T-cell (primary cell): ENCODE data around the gene HDAC11. TPM values are rescaled to one million over a fixed set of nuclear protein-coding genes. Genes with fewer than 3 reads are reported as not detected.

Experiments used
- ATAC-seq, 4 experiments: fragments of 200-7000 bp in 3 of 4; fragments of 150-1000 bp in 1 of 4; cut with Tn5 transposase; replicated peaks in 1 of 4; 1 replicate in 3 of 4; 2 replicates in 1 of 4; pipeline ENCODE4 v1.10.0; 2021; ENCODE audit warnings: moderate library complexity in 3 of 4, mild to moderate bottlenecking in 2 of 4, moderate number of reproducible peaks in 1 of 4
- CTCF ChIA-PET, 2 donors: fragments of 300-600 bp; sonication (Branson Sonifier 250); formaldehyde crosslinking; loops; one replicate each; lab custom pipeline; 2022; ENCODE audit warnings: antibody characterized with exemption in 2 of 2; lab: Charles Lee
- POLR2A ChIA-PET, 2 donors: fragments of 300-600 bp; sonication (Branson Sonifier 250); formaldehyde crosslinking; loops; one replicate each; lab custom pipeline; 2022; ENCODE audit warnings: antibody characterized with exemption in 2 of 2; lab: Charles Lee
- DNase-seq, 35 experiments: peaks; one replicate each; pipeline versions ENCODE4 v3.0.0 to v3.0.0-alpha.2; 2013 to 2023
- H3K27ac ChIP-seq: one replicate; pipeline ENCODE4 v1.5.1; 2013; ENCODE audit warnings: low read length
- H3K27me3 ChIP-seq, 2 experiments: replicated peaks in 1 of 2; 1 replicate in 1 of 2; 2 replicates in 1 of 2; pipeline versions ENCODE4 v1.6.1 to v1.7.0; 2013; ENCODE audit warnings: low read length in 1 of 2, mixed read lengths in 1 of 2; ENCODE audit not compliant: control insufficient read depth in 2 of 2, insufficient read depth in 2 of 2; ENCODE audit errors: extremely low read depth in 1 of 2
- H3K36me3 ChIP-seq, 2 donors: 1 replicate in 1 of 2; 2 replicates in 1 of 2; pipeline versions ENCODE4 v1.6.1 to v1.7.0; 2013; ENCODE audit warnings: low read length in 1 of 2; ENCODE audit not compliant: control insufficient read depth in 2 of 2, insufficient read depth in 1 of 2; ENCODE audit errors: extremely low read depth in 1 of 2
- H3K4me1 ChIP-seq, 2 experiments: 1 replicate in 1 of 2; 2 replicates in 1 of 2; pipeline versions ENCODE4 v1.6.1 to v1.7.0; 2013; ENCODE audit warnings: low read length in 2 of 2, mixed read lengths in 1 of 2; ENCODE audit not compliant: insufficient read depth in 2 of 2, control insufficient read depth in 1 of 2; ENCODE audit errors: extremely low read depth in 1 of 2
- H3K4me3 ChIP-seq, 2 donors: 1 replicate in 1 of 2; 2 replicates in 1 of 2; pipeline versions ENCODE4 v1.5.1 to v1.7.0; 2013; ENCODE audit warnings: mild to moderate bottlenecking in 2 of 2, low read length in 1 of 2, moderate library complexity in 1 of 2; ENCODE audit not compliant: control insufficient read depth in 1 of 2; ENCODE audit errors: extremely low read depth in 1 of 2
- H3K9me3 ChIP-seq: 2 replicates; pipeline ENCODE4 v1.7.0; 2013
- H3K27ac Mint-ChIP-seq, 2 donors: one replicate each; pipeline ENCODE4 v1.8.0; 2020 to 2021; ENCODE audit warnings: mild to moderate bottlenecking in 2 of 2, mixed read lengths in 2 of 2
- H3K27me3 Mint-ChIP-seq, 2 donors: one replicate each; pipeline ENCODE4 v1.8.0; 2021 to 2022; ENCODE audit warnings: mixed read lengths in 2 of 2
- H3K36me3 Mint-ChIP-seq: one replicate; pipeline ENCODE4 v1.8.0; 2021; ENCODE audit warnings: mixed read lengths
- H3K4me1 Mint-ChIP-seq, 3 donors: one replicate each; pipeline ENCODE4 v1.8.0; 2020 to 2022; ENCODE audit warnings: mixed read lengths in 3 of 3, mild to moderate bottlenecking in 1 of 3
- H3K4me3 Mint-ChIP-seq, 3 donors: one replicate each; pipeline ENCODE4 v1.8.0; 2020 to 2022; ENCODE audit warnings: mild to moderate bottlenecking in 3 of 3, mixed read lengths in 3 of 3, moderate library complexity in 3 of 3
- H3K9me3 Mint-ChIP-seq, 3 donors: one replicate each; pipeline ENCODE4 v1.8.0; 2020 to 2022; ENCODE audit warnings: mixed read lengths in 3 of 3
- WGBS: methylation state at CpG from one replicate; pipeline ENCODE4 v1.1.5; 2013; ENCODE audit warnings: missing lambda C conversion rate; ENCODE audit not compliant: insufficient coverage; 5-methylcytosine and 5-hydroxymethylcytosine counted together
- total RNA-seq, 35 experiments: library from RNA in 6 of 35; stranded (reverse) in 6 of 35; fragments of 120-200 nt in 1 of 35; gene quantifications; one replicate each; pipeline versions ENCODE4 v1.2.1 to v1.2.4 and lab custom pipeline; 2013 to 2026

Gene HDAC11
- total RNA-seq, 5 donors from 2014 or later (not counting 1 experiment from before 2014, with no cell fraction given) = 5.9 to 10.4 (median 7.9) TPM

GRCh38 chr3:13480340-13481318, 523 bp downstream of the HDAC11 start:
- POLR2A ChIA-PET = interaction anchor here (0.6 to 1.1 kb wide), 3 partner anchors 15 to 465 kb away, joined by 4 to 5 read pairs (median 4); no protein-coding TSS in a partner anchor
- H3K9me3 ChIP-seq = no peaks in the 10 kb centered on the region
- H3K4me1 Mint-ChIP-seq = peaks cover 26 to 35% (median 26%) of the 10 kb centered on the region in 3 donors
- no peaks in the 10 kb centered on the region for H3K36me3 ChIP-seq
- no peaks in the 10 kb centered on the region for H3K27me3 ChIP-seq
- no peaks in the 10 kb centered on the region for H3K36me3 Mint-ChIP-seq
- CTCF ChIA-PET = interaction anchor here (0.5 to 2.6 kb wide), 11 partner anchors 9 to 1004 kb away, joined by 3 to 22 read pairs (median 4); partner anchors contain the start of gene NUP210 (in 1 of the 2)
- H3K4me1 ChIP-seq = peaks cover 0 to 38% of the 10 kb centered on the region in 2 experiments
- H3K27ac Mint-ChIP-seq = peak overlapping the region in 1 of 2 donors; percentile 72
- DNase-seq (peak in 31 of 35 experiments; percentile 13 to 69 (median 48)), ATAC-seq (peak; percentile 28 to 48 (median 28))
- no peak overlapping the region for H3K27ac ChIP-seq
- no peaks in the 10 kb centered on the region for H3K9me3 Mint-ChIP-seq
- peak overlapping the region; percentile 36 to 39 for H3K4me3 ChIP-seq
- WGBS = 31% methylated on average over 49 of the region's 70 CpGs
- peak overlapping the region; percentile 79 to 89 (median 86) for H3K4me3 Mint-ChIP-seq
- no peaks in the 10 kb centered on the region for H3K27me3 Mint-ChIP-seq

GRCh38 chr3:13482106-13482690, 2.1 kb downstream of the HDAC11 start:
- Histone ChIP-seq H3K9me3 (no peaks in the 10 kb centered on the region), H3K4me3 (no peak overlapping the region), H3K4me1 (peaks cover 0 to 40% of the 10 kb centered on the region in 2 experiments), H3K27me3 (no peaks in the 10 kb centered on the region), H3K36me3 (no peaks in the 10 kb centered on the region), H3K27ac (no peak overlapping the region)
- H3K9me3 Mint-ChIP-seq = no peaks in the 10 kb centered on the region
- DNase-seq = no peak
- ChIA-PET CTCF (no interaction called here), POLR2A (no interaction called here)
- WGBS = 84% methylated on average over 4 of the region's 10 CpGs
- ATAC-seq = no peak
- peaks cover 26 to 35% (median 26%) of the 10 kb centered on the region in 3 donors for H3K4me1 Mint-ChIP-seq
- no peaks in the 10 kb centered on the region for H3K27me3 Mint-ChIP-seq
- no peaks in the 10 kb centered on the region for H3K36me3 Mint-ChIP-seq
- no peak overlapping the region for H3K27ac Mint-ChIP-seq
- peak overlapping the region in 2 of 3 donors; percentile 45 to 89 for H3K4me3 Mint-ChIP-seq

GRCh38 chr3:13483286-13483685, 3.2 kb downstream of the HDAC11 start:
- H3K36me3 Mint-ChIP-seq = no peaks in the 10 kb centered on the region
- H3K27me3 Mint-ChIP-seq = no peaks in the 10 kb centered on the region
- POLR2A ChIA-PET = interaction anchor here in 1 of 2 donors (0.6 kb wide), 1 partner anchor 405 kb away, joined by 5 read pairs; no protein-coding TSS in a partner anchor
- H3K4me3 ChIP-seq = no peak overlapping the region
- H3K27ac ChIP-seq = no peak overlapping the region
- H3K4me1 Mint-ChIP-seq = peaks cover 26 to 33% (median 32%) of the 10 kb centered on the region in 3 donors
- H3K9me3 Mint-ChIP-seq = no peaks in the 10 kb centered on the region
- no peaks in the 10 kb centered on the region for H3K36me3 ChIP-seq
- no peak overlapping the region for H3K4me3 Mint-ChIP-seq
- H3K27me3 ChIP-seq = no peaks in the 10 kb centered on the region
- WGBS = 79% methylated on average over 7 of the region's 7 CpGs
- no peak for DNase-seq
- no peaks in the 10 kb centered on the region for H3K9me3 ChIP-seq
- no peak overlapping the region for H3K27ac Mint-ChIP-seq
- ATAC-seq = no peak
- CTCF ChIA-PET = interaction anchor here in 1 of 2 donors (0.6 kb wide), 1 partner anchor 357 kb away, joined by 6 read pairs; no protein-coding TSS in a partner anchor
- H3K4me1 ChIP-seq = peaks cover 0 to 40% of the 10 kb centered on the region in 2 experiments

- Mint-ChIP-seq H3K4me3 (no peak overlapping the region), H3K4me1 (peaks cover 21 to 30% (median 25%) of the 10 kb centered on the region in 3 donors), H3K27ac (peak overlapping the region; percentile 43 to 86), H3K27me3 (no peaks in the 10 kb centered on the region), H3K9me3 (peaks cover 0 to 2% (median 0%) of the 10 kb centered on the region in 3 donors), H3K36me3 (peaks cover 4% of the 10 kb centered on the region)
- no peak overlapping the region for H3K27ac ChIP-seq
- 98% methylated on average over 6 of the region's 21 CpGs for WGBS
- H3K9me3 ChIP-seq = no peaks in the 10 kb centered on the region
- no peak overlapping the region for H3K4me3 ChIP-seq
- ChIA-PET POLR2A (interaction anchor here in 1 of 2 donors (0.6 kb wide), 1 partner anchor 9 kb away, joined by 3 read pairs; no protein-coding TSS in a partner anchor), CTCF (interaction anchor here in 1 of 2 donors (0.6 kb wide), 1 partner anchor 984 kb away, joined by 3 read pairs; no protein-coding TSS in a partner anchor)
- no peaks in the 10 kb centered on the region for H3K36me3 ChIP-seq
- H3K27me3 ChIP-seq = no peaks in the 10 kb centered on the region
- peaks cover 0 to 35% of the 10 kb centered on the region in 2 experiments for H3K4me1 ChIP-seq
- no peak for ATAC-seq
- DNase-seq = no peak
These were observed 4.0 kb downstream of the HDAC11 start for GRCh38 chr3:13483988-13484695.

- no peaks in the 10 kb centered on the region for H3K27me3 Mint-ChIP-seq
- Histone ChIP-seq H3K36me3 (no peaks in the 10 kb centered on the region), H3K4me3 (no peak overlapping the region), H3K4me1 (peaks cover 0 to 30% of the 10 kb centered on the region in 2 experiments), H3K27me3 (no peaks in the 10 kb centered on the region), H3K27ac (peak overlapping the region; percentile 44), H3K9me3 (no peaks in the 10 kb centered on the region)
- H3K27ac Mint-ChIP-seq = peak overlapping the region; percentile 86 to 89
- H3K9me3 Mint-ChIP-seq = peaks cover 0 to 3% (median 0%) of the 10 kb centered on the region in 3 donors
- ChIA-PET CTCF (no interaction called here), POLR2A (interaction anchor here (0.6 to 0.7 kb wide), 2 partner anchors 23 to 1299 kb away, joined by 3 read pairs; no protein-coding TSS in a partner anchor)
- peaks cover 21 to 28% (median 22%) of the 10 kb centered on the region in 3 donors for H3K4me1 Mint-ChIP-seq
- H3K36me3 Mint-ChIP-seq = peaks cover 6% of the 10 kb centered on the region
- ATAC-seq (peak in 1 of 4 experiments; percentile 18), DNase-seq (peak in 12 of 35 experiments; percentile 6 to 44 (median 15))
- H3K4me3 Mint-ChIP-seq = peak overlapping the region in 1 of 3 donors; percentile 21
- 45% methylated on average over 5 of the region's 7 CpGs for WGBS
These were observed 4.9 kb downstream of the HDAC11 start for GRCh38 chr3:13484851-13485590.
